ENCODE measurements around the gene PCBP3. TPM values are rescaled to one million over a fixed set of nuclear protein-coding genes. Genes with fewer than 3 reads are reported as not detected.
A peak's percentile ranks its signal among the peaks of the same experiment; 100 is the strongest.

PCBP3 gene
- total RNA-seq, 1 experiment from 2014 or later: 10.9 TPM

- Histone ChIP-seq H2BK12ac (ENCODE audit: insufficient read length, low read depth, low read length) (no peak overlapping the region), H3K27me3 (ENCODE audit: insufficient read depth, low read length) (no peaks in the 10 kb centered on the region), H3K9ac (ENCODE audit: extremely low read depth, insufficient read length, low read length) (no peak overlapping the region), H3K14ac (ENCODE audit: insufficient read depth, low read length) (no peak overlapping the region), H2AK5ac (ENCODE audit: insufficient read length, low read length) (no peak overlapping the region), H2BK15ac (ENCODE audit: low read depth, low read length) (no peak overlapping the region), H4K91ac (ENCODE audit: insufficient read length, low read depth, low read length) (no peak overlapping the region), H3K4me1 (ENCODE audit: insufficient read depth, low read length) (0 out of 2 replicates have a peak, but pooled peaks cover 2% of the 10 kb centered on the region), H3K79me2 (ENCODE audit: insufficient read depth, low read length) (no peaks in the 10 kb centered on the region), H2BK5ac (ENCODE audit: insufficient read length, low read length) (no peak overlapping the region), H3K23ac (ENCODE audit: insufficient read length, low read depth, low read length) (no peak overlapping the region), H3K9me3 (ENCODE audit: control insufficient read depth, low read depth, low read length) (no peaks in the 10 kb centered on the region), H2BK120ac (ENCODE audit: low read depth, low read length, poor library complexity, severe bottlenecking) (no peak overlapping the region), H3T11ph (ENCODE audit: low read length) (no peak overlapping the region), H3K4ac (ENCODE audit: low read depth, low read length) (no peak overlapping the region), H4K5ac (ENCODE audit: insufficient read length, low read depth, low read length) (no peak overlapping the region), H4K20me1 (ENCODE audit: control insufficient read depth, insufficient read depth, insufficient read length) (no peaks in the 10 kb centered on the region), H3K79me1 (ENCODE audit: insufficient read depth, low read depth, low read length, poor library complexity, severe bottlenecking) (no peaks in the 10 kb centered on the region), H3K27ac (ENCODE audit: insufficient read length, low read depth, low read length) (no peak overlapping the region), H2BK20ac (ENCODE audit: low read depth, low read length, poor library complexity, severe bottlenecking) (no peak overlapping the region), H3K18ac (ENCODE audit: insufficient read length, low read depth, low read length) (no peak overlapping the region), H3K56ac (ENCODE audit: insufficient read length, low read depth, low read length) (no peak overlapping the region), H3K23me2 (ENCODE audit: insufficient read length, low read depth, low read length, poor library complexity, severe bottlenecking) (peaks cover 2% of the 10 kb centered on the region), H3K4me2 (ENCODE audit: insufficient read depth, insufficient read length, low read length) (no peak overlapping the region), H4K8ac (replicated peaks; ENCODE audit: insufficient read length, low read depth, low read length) (no peak overlapping the region), H2AFZ (ENCODE audit: low read length) (no peak overlapping the region)
- DNase-seq: peak; percentile 74
- Mint-ChIP-seq H3K27ac (no peak overlapping the region), H3K4me1 (peaks cover 22 to 31% of the 10 kb centered on the region in 2 experiments), H3K36me3 (ENCODE audit: insufficient read depth in 1 of 3, low read depth in 3 of 3) (no peaks in the 10 kb centered on the region), H3K4me3 (no peak overlapping the region), H3K27me3 (ENCODE audit: low read depth) (no peaks in the 10 kb centered on the region; the same call in 1 of the 2 replicates), H3K9me3 (no peaks in the 10 kb centered on the region)
- TF ChIP-seq, protein P1, sequence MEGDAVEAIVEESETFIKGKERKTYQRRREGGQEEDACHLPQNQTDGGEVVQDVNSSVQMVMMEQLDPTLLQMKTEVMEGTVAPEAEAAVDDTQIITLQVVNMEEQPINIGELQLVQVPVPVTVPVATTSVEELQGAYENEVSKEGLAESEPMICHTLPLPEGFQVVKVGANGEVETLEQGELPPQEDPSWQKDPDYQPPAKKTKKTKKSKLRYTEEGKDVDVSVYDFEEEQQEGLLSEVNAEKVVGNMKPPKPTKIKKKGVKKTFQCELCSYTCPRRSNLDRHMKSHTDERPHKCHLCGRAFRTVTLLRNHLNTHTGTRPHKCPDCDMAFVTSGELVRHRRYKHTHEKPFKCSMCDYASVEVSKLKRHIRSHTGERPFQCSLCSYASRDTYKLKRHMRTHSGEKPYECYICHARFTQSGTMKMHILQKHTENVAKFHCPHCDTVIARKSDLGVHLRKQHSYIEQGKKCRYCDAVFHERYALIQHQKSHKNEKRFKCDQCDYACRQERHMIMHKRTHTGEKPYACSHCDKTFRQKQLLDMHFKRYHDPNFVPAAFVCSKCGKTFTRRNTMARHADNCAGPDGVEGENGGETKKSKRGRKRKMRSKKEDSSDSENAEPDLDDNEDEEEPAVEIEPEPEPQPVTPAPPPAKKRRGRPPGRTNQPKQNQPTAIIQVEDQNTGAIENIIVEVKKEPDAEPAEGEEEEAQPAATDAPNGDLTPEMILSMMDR (conservative IDR thresholded peaks at IDR 0.05): no peak
- WGBS (ENCODE audit: extremely low coverage, insufficient read length, low lambda C conversion rate): no CpG with 5 or more reads among the region's 9 CpGs
These were observed 179.0 kb downstream of the PCBP3 start for GRCh38 chr21:45822429-45823099.
